H9 (cell line): ENCODE measurements around the gene P2RX2. TPM values are rescaled to one million over a fixed set of nuclear protein-coding genes. Genes with fewer than 3 reads are reported as not detected.

Source experiments
- DNase-seq: peaks from one replicate; pipeline ENCODE4 v3.0.0-alpha.2; 2017
- H2AFZ ChIP-seq: one replicate; pipeline ENCODE4 v1.6.1; 2013; ENCODE audit warnings: mild to moderate bottlenecking, low read length, control low read depth, moderate library complexity
- H2AK5ac ChIP-seq: 2 replicates; pipeline ENCODE4 v1.6.1; 2013; ENCODE audit warnings: low read length, control low read depth, mixed read lengths; ENCODE audit not compliant: insufficient read length
- H2BK120ac ChIP-seq: one replicate; pipeline ENCODE4 v1.6.1; 2013; ENCODE audit warnings: low read depth, mild to moderate bottlenecking, low read length, control low read depth, inconsistent platforms; ENCODE audit not compliant: poor library complexity, severe bottlenecking
- H2BK12ac ChIP-seq: 2 replicates; pipeline ENCODE4 v1.6.1; 2013; ENCODE audit warnings: low read length, control low read depth, mixed read lengths, low read depth; ENCODE audit not compliant: insufficient read length
- H2BK15ac ChIP-seq: 2 replicates; pipeline ENCODE4 v1.6.1; 2013; ENCODE audit warnings: low read depth, low read length, control low read depth
- H2BK20ac ChIP-seq: one replicate; pipeline ENCODE4 v1.6.1; 2013; ENCODE audit warnings: low read depth, mild to moderate bottlenecking, low read length, control low read depth, inconsistent platforms; ENCODE audit not compliant: poor library complexity, severe bottlenecking
- H2BK5ac ChIP-seq: 2 replicates; pipeline ENCODE4 v1.6.1; 2013; ENCODE audit warnings: low read length, control low read depth, mixed read lengths; ENCODE audit not compliant: insufficient read length
- H3K14ac ChIP-seq: 2 replicates; pipeline ENCODE4 v1.6.1; 2013; ENCODE audit warnings: low read length, control low read depth; ENCODE audit not compliant: insufficient read depth
- H3K18ac ChIP-seq: 2 replicates; pipeline ENCODE4 v1.6.1; 2013; ENCODE audit warnings: low read depth, mild to moderate bottlenecking, mixed read lengths, low read length, control low read depth; ENCODE audit not compliant: insufficient read length
- H3K23ac ChIP-seq: 2 replicates; pipeline ENCODE4 v1.6.1; 2013; ENCODE audit warnings: low read length, control low read depth, mixed read lengths, low read depth; ENCODE audit not compliant: insufficient read length
- H3K23me2 ChIP-seq: 2 replicates; pipeline ENCODE4 v1.6.1; 2013; ENCODE audit warnings: low read depth, mild to moderate bottlenecking, mixed read lengths, low read length, control low read depth; ENCODE audit not compliant: insufficient read length, poor library complexity, severe bottlenecking
- H3K27ac ChIP-seq: 2 replicates; pipeline ENCODE4 v1.5.1; 2013; ENCODE audit warnings: low read length, control low read depth, mixed read lengths, low read depth; ENCODE audit not compliant: insufficient read length
- H3K27me3 ChIP-seq: 2 replicates; pipeline ENCODE4 v1.6.1; 2013; ENCODE audit warnings: low read length, control low read depth, inconsistent platforms; ENCODE audit not compliant: insufficient read depth
- H3K4ac ChIP-seq: 2 replicates; pipeline ENCODE4 v1.6.1; 2013; ENCODE audit warnings: low read depth, mild to moderate bottlenecking, control low read depth, inconsistent platforms, low read length, moderate library complexity
- H3K4me1 ChIP-seq: 2 replicates; pipeline ENCODE4 v1.6.1; 2013; ENCODE audit warnings: low read length, control low read depth, inconsistent platforms; ENCODE audit not compliant: insufficient read depth
- H3K4me2 ChIP-seq: 2 replicates; pipeline ENCODE4 v1.6.1; 2013; ENCODE audit warnings: low read length, control low read depth, mixed read lengths; ENCODE audit not compliant: insufficient read length, insufficient read depth
- H3K56ac ChIP-seq: 2 replicates; pipeline ENCODE4 v1.6.1; 2013; ENCODE audit warnings: low read depth, mild to moderate bottlenecking, mixed read lengths, low read length, control low read depth; ENCODE audit not compliant: insufficient read length
- H3K79me1 ChIP-seq: 2 replicates; pipeline ENCODE4 v1.6.1; 2013; ENCODE audit warnings: low read depth, mild to moderate bottlenecking, moderate library complexity, low read length, control low read depth, inconsistent platforms; ENCODE audit not compliant: insufficient read depth, poor library complexity, severe bottlenecking
- H3K79me2 ChIP-seq: 2 replicates; pipeline ENCODE4 v1.6.1; 2013; ENCODE audit warnings: low read length, control low read depth, inconsistent platforms; ENCODE audit not compliant: insufficient read depth
- H3K9ac ChIP-seq: 2 replicates; pipeline ENCODE4 v1.6.1; 2013; ENCODE audit warnings: low read length, control low read depth, mixed read lengths; ENCODE audit not compliant: insufficient read length; ENCODE audit errors: extremely low read depth
- H3K9me3 ChIP-seq: one replicate; pipeline ENCODE4 v1.6.1; 2013; ENCODE audit warnings: low read depth, low read length, inconsistent platforms; ENCODE audit not compliant: control insufficient read depth
- H3T11ph ChIP-seq: one replicate; pipeline ENCODE4 v1.6.1; 2013; ENCODE audit warnings: mild to moderate bottlenecking, low read length, control low read depth, inconsistent platforms
- H4K20me1 ChIP-seq: one replicate; pipeline ENCODE4 v1.6.1; 2013; ENCODE audit not compliant: control insufficient read depth, insufficient read length, insufficient read depth
- H4K5ac ChIP-seq: 2 replicates; pipeline ENCODE4 v1.6.1; 2013; ENCODE audit warnings: low read depth, mild to moderate bottlenecking, mixed read lengths, low read length, control low read depth; ENCODE audit not compliant: insufficient read length
- H4K8ac ChIP-seq: replicated peaks from 2 replicates; pipeline ENCODE4 v1.6.1; 2013; ENCODE audit warnings: low read length, control low read depth, mixed read lengths, low read depth; ENCODE audit not compliant: insufficient read length
- H4K91ac ChIP-seq: 2 replicates; pipeline ENCODE4 v1.6.1; 2013; ENCODE audit warnings: low read depth, mild to moderate bottlenecking, moderate library complexity, mixed read lengths, low read length, control low read depth; ENCODE audit not compliant: insufficient read length
- H3K27ac Mint-ChIP-seq, 3 experiments: 2 replicates in 2 of 3; 3 replicates in 1 of 3; pipeline ENCODE4 v1.8.0; 2020 to 2021; ENCODE audit warnings: mixed read lengths in 3 of 3, mild to moderate bottlenecking in 1 of 3, moderate library complexity in 1 of 3
- H3K27me3 Mint-ChIP-seq: 2 replicates; pipeline ENCODE4 v1.8.0; 2021; ENCODE audit warnings: low read depth, mild to moderate bottlenecking, moderate library complexity, mixed read lengths
- H3K36me3 Mint-ChIP-seq, 3 experiments: 2 replicates in 2 of 3; 3 replicates in 1 of 3; pipeline ENCODE4 v1.8.0; 2020 to 2021; ENCODE audit warnings: low read depth in 3 of 3, mixed read lengths in 3 of 3; ENCODE audit not compliant: insufficient read depth in 1 of 3
- H3K4me1 Mint-ChIP-seq, 2 experiments: 2 replicates each; pipeline ENCODE4 v1.8.0; 2020; ENCODE audit warnings: mixed read lengths in 2 of 2
- H3K4me3 Mint-ChIP-seq, 2 experiments: 2 replicates in 1 of 2; 3 replicates in 1 of 2; pipeline ENCODE4 v1.8.0; 2020 to 2021; ENCODE audit warnings: mild to moderate bottlenecking in 2 of 2, mixed read lengths in 2 of 2, moderate library complexity in 1 of 2
- H3K9me3 Mint-ChIP-seq, 2 experiments: 2 replicates in 1 of 2; 3 replicates in 1 of 2; pipeline ENCODE4 v1.8.0; 2020; ENCODE audit warnings: mild to moderate bottlenecking in 2 of 2, mixed read lengths in 2 of 2, moderate library complexity in 1 of 2
- CTCF ChIP-seq: fragments of 200-600 bp; sonication (generic); conservative IDR thresholded peaks from 3 replicates; pipeline ENCODE4 v1.8.0; 2021; ENCODE audit warnings: antibody characterized with exemption, mild to moderate bottlenecking
- WGBS: extraction: QIAGEN DNeasy Blood & Tissue Kit; methylation state at CpG from one replicate; pipeline ENCODE4 v1.1.7; 2013; ENCODE audit warnings: missing lambda C conversion rate, low lambda C conversion rate, mixed read lengths; ENCODE audit not compliant: insufficient read length; ENCODE audit errors: extremely low coverage; 5-methylcytosine and 5-hydroxymethylcytosine counted together
- total RNA-seq: library from RNA; stranded (reverse); gene quantifications from 2 replicates; pipeline ENCODE4 v1.2.1, GENCODE V29; 2021

The P2RX2 gene
- total RNA-seq, 1 experiment from 2014 or later: 1.8 TPM

- peak; percentile 97 for DNase-seq
- H3K27ac ChIP-seq: no peak overlapping the region
Observed at GRCh38 chr12:132593938-132594358, 24.6 kb upstream of the P2RX2 start.

More at GRCh38 chr12:132593938-132594358, 24.6 kb upstream of the P2RX2 start:
- Histone ChIP-seq H3K23ac (no peak overlapping the region), H3K4me2 (no peak overlapping the region), H2BK120ac (no peak overlapping the region), H4K8ac (no peak overlapping the region), H3K9ac (no peak overlapping the region), H3K9me3 (no peaks in the 10 kb centered on the region), H2BK5ac (no peak overlapping the region), H3K27me3 (peaks cover 23% of the 10 kb centered on the region; the same call in 1 of the 2 replicates), H3K23me2 (no peaks in the 10 kb centered on the region), H4K5ac (no peak overlapping the region), H2AFZ (no peak overlapping the region), H4K20me1 (no peaks in the 10 kb centered on the region), H3K18ac (no peak overlapping the region), H3K14ac (no peak overlapping the region), H2BK15ac (no peak overlapping the region), H3K79me1 (no peaks in the 10 kb centered on the region), H2BK12ac (no peak overlapping the region), H3K79me2 (no peaks in the 10 kb centered on the region), H3K4ac (no peak overlapping the region), H3K4me1 (no peaks in the 10 kb centered on the region), H2BK20ac (no peak overlapping the region), H4K91ac (no peak overlapping the region), H3T11ph (no peak overlapping the region), H2AK5ac (no peak overlapping the region), H3K56ac (no peak overlapping the region)
- no peak for TF ChIP-seq CTCF
- Mint-ChIP-seq H3K9me3 (peaks cover 0 to 6% of the 10 kb centered on the region in 2 experiments; a peak in 2 of 5 replicates), H3K27me3 (peaks cover 93% of the 10 kb centered on the region), H3K36me3 (no peaks in the 10 kb centered on the region; a peak in 1 of 7 replicates), H3K4me1 (peaks cover 3 to 13% of the 10 kb centered on the region in 2 experiments; a peak in 3 of 4 replicates), H3K27ac (no peak overlapping the region; a peak in 1 of 7 replicates), H3K4me3 (peak overlapping the region in 1 of 2 experiments; percentile 33; a peak in 1 of 5 replicates)
- no CpG with 5 or more reads among the region's 11 CpGs for WGBS
